ENCODE data around the gene CAGE1.
"Not testable (repeated sequence)": the region's sequence is repeated elsewhere in the genome, so short reads cannot be mapped to it uniquely, and the experiment has no call there.

The CAGE1 gene

GRCh38 chr6:7409740-7410139 lies 20.2 kb upstream of the CAGE1 start:
- DNase-seq (ENCODE audit: low read depth in 2 of 2) = no peak

- DNase-seq (ENCODE audit: low read depth in 2 of 2) = no peak
Measured at GRCh38 chr6:7406743-7407142, 17.2 kb upstream of the CAGE1 start.

DNA sequence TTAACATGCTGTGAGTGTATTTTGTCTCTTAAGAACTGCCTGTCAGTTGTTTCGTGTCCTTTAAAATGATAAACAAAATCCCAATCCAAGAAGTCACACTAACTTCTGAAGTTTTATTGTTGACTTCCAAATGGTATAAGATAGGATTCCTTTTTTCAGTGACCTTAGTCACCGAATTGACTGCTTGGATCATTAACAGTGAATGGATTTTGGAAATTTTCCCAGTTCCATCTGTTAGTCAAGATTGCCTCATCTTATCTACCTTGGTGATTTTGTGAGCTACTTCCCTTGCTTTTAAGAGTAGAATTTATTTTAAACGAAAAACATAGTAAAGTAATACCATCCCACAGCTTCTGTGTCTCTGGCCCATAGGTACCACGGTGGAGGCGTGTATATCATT lies 15.0 kb upstream of the CAGE1 start:
- no peak for DNase-seq (ENCODE audit: low read depth in 2 of 2)

GRCh38 chr6:7402716-7403115 lies 13.2 kb upstream of the CAGE1 start:
- DNase-seq (ENCODE audit: low read depth in 2 of 2) = no peak

GRCh38 chr6:7401075-7401474 lies 11.5 kb upstream of the CAGE1 start:
- DNase-seq (ENCODE audit: low read depth in 2 of 2) = no peak

DNA sequence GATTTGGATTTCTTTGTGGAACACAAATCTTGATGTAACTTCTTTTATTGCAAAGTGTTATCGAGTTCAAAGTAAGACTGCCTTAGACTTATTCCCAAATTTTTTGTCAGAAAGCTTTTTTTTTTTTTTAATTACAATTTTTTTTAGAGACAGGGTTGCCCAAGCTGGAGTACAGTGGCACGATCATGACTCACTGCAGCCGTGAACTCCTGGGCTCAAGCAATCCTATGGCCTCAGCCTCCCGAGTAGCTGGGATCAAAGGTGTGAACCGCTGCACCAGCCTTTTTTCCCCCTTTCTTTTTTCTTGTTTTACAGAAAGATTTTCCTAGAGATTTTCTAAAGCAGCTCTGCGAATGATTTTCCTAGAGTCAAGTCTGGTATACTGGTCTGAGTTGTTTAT lies 2.9 kb upstream of the CAGE1 start:
- no peak for DNase-seq (ENCODE audit: low read depth in 2 of 2)

DNA sequence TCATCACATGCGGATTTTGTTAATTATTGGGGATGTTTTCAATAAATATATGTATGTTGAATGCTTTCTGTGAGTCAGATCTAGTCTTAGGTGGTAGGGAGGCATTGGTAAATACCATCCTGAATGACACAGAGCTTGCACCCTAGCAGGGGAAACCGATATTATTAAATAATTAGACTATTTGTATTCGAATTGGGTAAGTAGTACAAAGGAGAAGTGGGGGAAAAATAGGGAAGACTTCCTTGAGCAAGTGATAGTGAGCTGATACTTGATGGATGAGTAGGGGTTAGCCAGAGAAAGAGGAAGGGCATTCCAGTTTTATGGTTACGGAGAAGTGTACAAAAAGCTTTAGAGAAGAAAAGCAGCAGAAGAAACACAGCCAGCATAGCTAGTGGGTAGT lies 1.6 kb upstream of the CAGE1 start:
- DNase-seq (ENCODE audit: low read depth in 2 of 2) = no peak

GRCh38 chr6:7390226-7390878 lies 810 bp upstream of the CAGE1 start:
- no peak for DNase-seq (ENCODE audit: low read depth in 2 of 2)

- no peak for DNase-seq (ENCODE audit: low read depth in 2 of 2)
Measured at GRCh38 chr6:7389162-7389450, 436 bp downstream of the CAGE1 start.

- no peak for DNase-seq (ENCODE audit: low read depth in 2 of 2)
Measured at GRCh38 chr6:7381092-7381491, 8.4 kb downstream of the CAGE1 start.

DNA sequence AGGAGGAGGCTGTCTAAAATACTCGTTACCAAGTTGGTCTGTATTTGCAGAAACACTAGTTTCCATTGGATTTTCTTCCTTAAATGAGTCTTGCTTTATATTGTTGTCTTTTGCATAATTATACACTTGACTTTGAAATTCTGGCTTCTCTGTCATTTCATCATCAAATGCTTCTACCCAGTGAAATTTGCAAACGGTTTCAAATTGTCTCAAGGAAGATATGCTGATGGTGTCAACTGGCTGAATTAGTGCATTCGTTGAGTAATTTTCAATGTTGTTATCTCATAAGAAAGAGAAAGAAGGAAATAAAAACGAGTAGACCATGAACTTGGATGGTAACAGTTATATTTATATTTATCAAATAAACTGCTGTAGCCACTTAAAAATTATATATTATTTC lies 10.8 kb downstream of the CAGE1 start:
- no peak for DNase-seq (ENCODE audit: low read depth in 2 of 2)

- DNase-seq (ENCODE audit: low read depth in 2 of 2) = no peak
Measured at GRCh38 chr6:7377961-7378360, 11.6 kb downstream of the CAGE1 start.

DNA sequence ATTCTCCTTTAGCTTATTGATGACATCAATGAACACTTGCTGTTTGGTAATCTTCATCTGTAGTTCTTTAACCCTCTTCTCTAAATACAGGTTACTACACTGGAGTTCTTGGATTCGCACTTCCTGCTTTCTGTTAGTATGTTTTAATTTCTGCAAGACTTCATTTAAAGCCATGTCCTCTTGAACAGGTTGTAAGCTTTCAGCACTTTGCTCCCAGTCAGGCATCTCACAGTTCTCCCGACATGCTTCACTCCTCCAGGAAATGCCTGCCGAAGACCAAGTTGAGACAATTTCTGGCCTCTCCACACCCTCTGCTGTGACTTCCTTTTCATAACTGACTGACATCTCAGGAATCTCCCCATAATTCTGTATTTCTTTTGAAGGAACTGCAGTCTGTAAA lies 15.8 kb downstream of the CAGE1 start:
- no peak for DNase-seq (ENCODE audit: low read depth in 2 of 2)

GRCh38 chr6:7367408-7367807 lies 22.1 kb downstream of the CAGE1 start:
- no peak for DNase-seq (ENCODE audit: low read depth in 2 of 2)

- DNase-seq (ENCODE audit: low read depth in 2 of 2) = not testable (repeated sequence)
Measured at GRCh38 chr6:7351916-7352315, 37.6 kb downstream of the CAGE1 start.

DNA sequence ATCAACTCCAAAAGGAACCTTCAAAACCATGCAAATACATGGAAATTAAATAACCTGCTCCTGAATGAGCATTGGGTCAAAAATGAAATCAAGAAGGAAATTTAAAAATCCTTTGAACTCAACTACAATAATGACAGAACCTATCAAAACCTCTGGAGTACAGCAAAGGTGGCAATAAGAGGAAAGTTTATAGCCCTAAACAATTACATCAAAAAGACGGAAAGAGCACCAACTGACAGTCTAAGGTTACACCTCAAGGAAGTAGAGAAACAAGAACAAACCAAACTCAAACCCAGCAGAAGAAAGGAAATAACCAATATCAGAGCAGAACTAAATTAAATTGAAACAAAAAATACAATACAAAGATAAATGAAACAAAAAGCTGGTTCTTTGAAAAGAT lies 39.0 kb downstream of the CAGE1 start:
- DNase-seq (ENCODE audit: low read depth in 2 of 2) = not testable (repeated sequence)

DNA sequence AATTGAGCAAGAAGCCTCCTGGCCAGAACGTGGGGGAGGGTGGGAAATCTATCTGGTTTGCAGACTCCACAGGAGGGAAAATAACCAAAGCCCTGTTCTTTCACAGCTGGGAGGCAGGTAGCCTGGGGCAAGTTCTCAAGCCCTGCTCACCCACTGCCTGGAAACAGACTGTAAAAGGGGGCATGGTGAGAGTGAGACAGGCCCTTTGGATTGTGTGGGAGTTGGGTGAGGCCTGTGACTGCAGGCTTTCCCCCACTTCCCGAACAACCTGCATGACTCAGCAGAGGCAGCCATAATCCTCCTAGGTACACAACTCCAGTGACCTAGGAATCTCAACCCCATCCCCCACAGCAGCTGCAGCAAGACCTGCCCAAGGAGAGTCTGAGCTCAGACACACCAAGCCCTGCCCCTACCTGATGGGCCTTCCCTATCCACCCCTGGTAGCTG lies 42.0 kb downstream of the CAGE1 start:
- not testable (repeated sequence) for DNase-seq (ENCODE audit: low read depth in 2 of 2)

DNA sequence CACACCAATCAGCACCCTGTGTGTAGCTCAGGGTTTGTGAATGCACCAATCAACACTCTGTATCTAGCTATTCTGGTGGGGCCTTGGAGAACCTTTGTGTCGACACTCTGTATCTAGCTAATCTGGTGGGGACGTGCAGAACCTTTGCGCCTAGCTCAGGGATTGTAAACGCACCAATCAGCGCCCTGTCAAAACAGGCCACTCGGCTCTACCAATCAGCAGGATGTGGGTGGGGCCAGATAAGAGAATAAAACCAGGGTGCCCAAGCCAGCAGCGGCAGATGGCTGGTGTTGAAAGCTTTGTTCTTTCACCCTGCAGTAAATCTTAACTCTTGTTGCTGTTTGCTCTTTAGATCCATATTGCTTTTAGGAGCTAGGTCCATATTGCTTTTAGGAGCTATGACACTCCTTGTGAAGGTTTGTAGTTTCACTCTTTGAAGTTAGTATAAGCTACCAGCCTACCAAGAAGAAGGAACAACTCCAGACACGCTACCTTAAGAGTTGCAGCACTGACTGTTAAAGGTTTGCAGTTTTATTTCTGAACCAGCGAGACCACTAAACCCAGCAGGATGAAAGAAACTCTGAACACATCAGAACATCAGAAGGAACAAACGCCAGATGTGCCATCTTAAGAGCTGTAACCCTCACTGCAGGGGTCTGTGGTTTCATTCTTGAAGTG lies 44.6 kb downstream of the CAGE1 start:
- not testable (repeated sequence) for DNase-seq (ENCODE audit: low read depth in 2 of 2)

GRCh38 chr6:7343546-7344475 lies 45.7 kb downstream of the CAGE1 start:
- DNase-seq (ENCODE audit: low read depth in 2 of 2) = no peak

DNA sequence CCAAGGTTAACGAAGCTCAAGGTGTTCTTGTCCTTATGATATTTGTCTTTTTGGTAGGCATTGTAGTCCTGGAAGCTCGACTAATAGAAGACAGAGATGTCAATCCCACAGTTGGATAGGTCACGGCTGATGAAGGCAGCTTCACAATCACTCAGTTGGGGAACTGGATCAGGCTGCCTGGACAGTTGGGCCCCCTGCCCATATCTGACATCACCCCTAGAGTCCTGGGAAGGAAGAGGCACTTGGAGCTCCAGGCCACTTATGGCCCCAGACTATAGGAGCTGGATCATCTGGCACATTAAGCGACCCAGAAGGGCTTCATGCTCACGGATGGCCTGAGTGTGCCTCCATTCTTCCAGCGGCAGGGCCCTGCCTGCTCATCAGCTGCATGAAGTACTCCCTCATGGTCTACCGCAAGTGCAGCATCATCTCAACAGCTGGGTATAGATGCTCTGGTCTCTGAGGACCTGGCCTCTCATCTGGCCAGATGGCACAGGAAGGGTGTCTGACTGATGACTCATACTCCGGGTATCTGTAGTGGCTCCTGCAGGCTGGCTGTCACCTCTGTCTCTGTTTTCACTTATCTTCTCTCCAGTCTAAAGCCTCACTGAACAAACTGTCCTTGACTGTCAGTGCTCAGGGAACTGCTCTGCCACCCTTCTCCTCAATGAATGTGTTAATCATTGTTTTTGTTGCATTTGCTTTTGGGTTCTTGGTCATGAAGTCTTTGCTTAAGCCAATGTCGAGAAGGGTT lies 47.4 kb downstream of the CAGE1 start:
- no peak for DNase-seq (ENCODE audit: low read depth in 2 of 2)

DNA sequence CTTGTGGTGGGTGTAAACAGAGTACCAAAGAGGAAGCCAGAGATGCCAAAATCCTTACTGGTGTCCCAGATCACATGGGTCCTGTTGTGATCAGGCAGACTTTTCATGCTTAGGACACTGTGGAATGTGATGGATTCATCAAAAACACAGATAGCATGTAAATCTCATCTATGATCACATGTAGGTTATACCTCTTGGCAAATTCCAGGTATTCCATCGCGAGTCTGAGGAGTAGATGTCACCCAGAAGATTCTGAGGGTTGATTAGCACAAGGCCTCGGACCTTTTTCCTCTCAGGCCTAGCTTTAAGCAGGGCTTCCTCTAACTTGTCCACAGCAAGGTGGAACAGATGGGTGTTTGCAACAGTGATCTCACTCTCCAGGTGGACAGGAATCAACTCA lies 48.3 kb downstream of the CAGE1 start:
- DNase-seq (ENCODE audit: low read depth in 2 of 2) = no peak

All from activated CD4-positive, alpha-beta T cell treated with anti-CD3 and anti-CD28 coated beads for 24 hours (primary cell).